Mesenchymal stem cell (in vitro differentiated cells and primary cell): ENCODE data around the gene SWSAP1.

Experiments used
- DNase-seq: peaks from one replicate; pipeline ENCODE4 v3.0.0-alpha.2; 2013
- H2AFZ ChIP-seq: one replicate; pipeline ENCODE4 v1.6.1; 2013; ENCODE audit warnings: low read depth, mild to moderate bottlenecking, control low read depth, inconsistent platforms, low read length, moderate library complexity
- H2AK5ac ChIP-seq: 2 replicates; pipeline ENCODE4 v1.6.1; 2013; ENCODE audit warnings: low read length, moderate library complexity, mild to moderate bottlenecking, inconsistent platforms; ENCODE audit not compliant: severe bottlenecking
- H2BK120ac ChIP-seq: one replicate; pipeline ENCODE4 v1.6.1; 2013; ENCODE audit warnings: low read depth, mild to moderate bottlenecking, inconsistent platforms, low read length, moderate library complexity
- H2BK12ac ChIP-seq, 2 experiments: one replicate each; pipeline ENCODE4 v1.6.1; 2013; ENCODE audit warnings: inconsistent platforms in 2 of 2, low read length in 2 of 2, mild to moderate bottlenecking in 2 of 2, moderate library complexity in 2 of 2, control low read depth in 1 of 2
- H2BK15ac ChIP-seq: one replicate; pipeline ENCODE4 v1.6.1; 2013; ENCODE audit warnings: mild to moderate bottlenecking, low read depth, inconsistent platforms; ENCODE audit not compliant: poor library complexity, severe bottlenecking
- H2BK5ac ChIP-seq: 2 replicates; pipeline ENCODE4 v1.6.1; 2013; ENCODE audit warnings: low read depth, mild to moderate bottlenecking, low read length, control low read depth, inconsistent platforms; ENCODE audit not compliant: poor library complexity, severe bottlenecking
- H3K14ac ChIP-seq, 2 experiments: one replicate each; pipeline ENCODE4 v1.6.1; 2013; ENCODE audit warnings: inconsistent platforms in 2 of 2, low read length in 2 of 2, control low read depth in 1 of 2, mild to moderate bottlenecking in 1 of 2, moderate library complexity in 1 of 2
- H3K18ac ChIP-seq, 2 experiments: one replicate each; pipeline ENCODE4 v1.6.1; 2013; ENCODE audit warnings: inconsistent platforms in 2 of 2, low read length in 2 of 2, control low read depth in 1 of 2, low read depth in 1 of 2, mild to moderate bottlenecking in 1 of 2
- H3K23ac ChIP-seq, 2 experiments: one replicate each; pipeline ENCODE4 v1.6.1; 2013; ENCODE audit warnings: inconsistent platforms in 2 of 2, low read length in 2 of 2, mild to moderate bottlenecking in 2 of 2, moderate library complexity in 2 of 2, control low read depth in 1 of 2
- H3K27ac ChIP-seq: 2 replicates; pipeline ENCODE4 v1.5.1; 2013; ENCODE audit warnings: mild to moderate bottlenecking, moderate library complexity, low read length, control low read depth, inconsistent platforms; ENCODE audit not compliant: poor library complexity, severe bottlenecking
- H3K27me3 ChIP-seq, 2 experiments: 2 replicates each; pipeline versions ENCODE4 v1.6.1 to v1.7.0; 2013; ENCODE audit warnings: low read length in 2 of 2, mild to moderate bottlenecking in 2 of 2, moderate library complexity in 2 of 2, control low read depth in 1 of 2, inconsistent platforms in 1 of 2; ENCODE audit not compliant: control insufficient read depth in 1 of 2, insufficient read depth in 1 of 2
- H3K36me3 ChIP-seq, 2 experiments: 2 replicates each; pipeline versions ENCODE4 v1.6.1 to v1.7.0; 2013; ENCODE audit warnings: low read length in 2 of 2, control low read depth in 1 of 2, inconsistent platforms in 1 of 2, low read depth in 1 of 2, mild to moderate bottlenecking in 1 of 2; ENCODE audit not compliant: insufficient read depth in 2 of 2, control insufficient read depth in 1 of 2
- H3K4ac ChIP-seq, 2 experiments: one replicate each; pipeline ENCODE4 v1.6.1; 2013; ENCODE audit warnings: inconsistent platforms in 2 of 2, low read length in 2 of 2, mild to moderate bottlenecking in 2 of 2, moderate library complexity in 2 of 2, control low read depth in 1 of 2, low read depth in 1 of 2
- H3K4me1 ChIP-seq: 2 replicates; pipeline ENCODE4 v1.6.1; 2013; ENCODE audit warnings: low read depth, low read length, control low read depth; ENCODE audit not compliant: control insufficient read depth, insufficient read depth
- H3K4me2 ChIP-seq: 2 replicates; pipeline ENCODE4 v1.6.1; 2013; ENCODE audit warnings: low read length, mild to moderate bottlenecking, inconsistent platforms; ENCODE audit not compliant: poor library complexity, severe bottlenecking
- H3K4me3 ChIP-seq, 2 experiments: 2 replicates each; pipeline versions ENCODE4 v1.5.1 to v1.7.0; 2013; ENCODE audit warnings: low read length in 2 of 2, mild to moderate bottlenecking in 2 of 2, control low read depth in 1 of 2, low read depth in 1 of 2; ENCODE audit not compliant: insufficient read depth in 1 of 2
- H3K79me1 ChIP-seq: replicated peaks from 2 replicates; pipeline ENCODE4 v1.6.1; 2013; ENCODE audit warnings: mild to moderate bottlenecking, control low read depth, low read length, inconsistent platforms; ENCODE audit not compliant: poor library complexity, severe bottlenecking
- H3K9ac ChIP-seq: 2 replicates; pipeline ENCODE4 v1.7.0; 2013; ENCODE audit warnings: mild to moderate bottlenecking, low read length, moderate library complexity
- H3K9me3 ChIP-seq: 2 replicates; pipeline ENCODE4 v1.7.0; 2013; ENCODE audit warnings: mild to moderate bottlenecking, low read length; ENCODE audit not compliant: control insufficient read depth
- H4K8ac ChIP-seq: one replicate; pipeline ENCODE4 v1.6.1; 2013; ENCODE audit warnings: inconsistent platforms, mild to moderate bottlenecking, low read length, moderate library complexity
- H4K91ac ChIP-seq: one replicate; pipeline ENCODE4 v1.6.1; 2013; ENCODE audit warnings: mild to moderate bottlenecking, low read length, inconsistent platforms
- WGBS: methylation state at CpG from one replicate; pipeline ENCODE4 v1.1.7; 2013; ENCODE audit warnings: mixed read lengths; 5-methylcytosine and 5-hydroxymethylcytosine counted together

The SWSAP1 gene

GRCh38 chr19:11365557-11366117 is 8.8 kb upstream of the SWSAP1 start:
- H3K79me1 ChIP-seq, result no peaks in the 10 kb centered on the region
- 87% methylated on average over 7 of the region's 7 CpGs for WGBS

GRCh38 chr19:11367528-11367927 is 6.9 kb upstream of the SWSAP1 start:
- H3K9me3 ChIP-seq, result no peaks in the 10 kb centered on the region
- no peak overlapping the region for H3K18ac ChIP-seq
- H2AK5ac ChIP-seq, result no peak overlapping the region
- H2BK120ac ChIP-seq, result no peak overlapping the region
- no peak overlapping the region for H2BK15ac ChIP-seq
- H2BK5ac ChIP-seq, result no peak overlapping the region
- 90% methylated on average over 2 of the region's 2 CpGs for WGBS
- no peak overlapping the region for H3K4me3 ChIP-seq
- H2BK12ac ChIP-seq, result no peak overlapping the region
- H3K36me3 ChIP-seq, result peaks cover 30 to 32% of the 10 kb centered on the region in 2 experiments
- no peak for DNase-seq
- H4K91ac ChIP-seq, result no peak overlapping the region
- no peaks in the 10 kb centered on the region for H3K27me3 ChIP-seq
- H3K9ac ChIP-seq, result no peak overlapping the region
- no peak overlapping the region for H4K8ac ChIP-seq
- no peak overlapping the region for H3K4me2 ChIP-seq
- H3K4me1 ChIP-seq, result peaks cover 2% of the 10 kb centered on the region
- no peak overlapping the region for H3K27ac ChIP-seq
- no peak overlapping the region for H3K14ac ChIP-seq
- no peaks in the 10 kb centered on the region for H3K79me1 ChIP-seq
- H2AFZ ChIP-seq, result no peak overlapping the region
- H3K4ac ChIP-seq, result no peak overlapping the region
- H3K23ac ChIP-seq, result no peak overlapping the region

More at GRCh38 chr19:11365557-11366117, 8.8 kb upstream of the SWSAP1 start:
- H2BK12ac ChIP-seq, result no peak overlapping the region
- peaks cover 9% of the 10 kb centered on the region for H3K4me1 ChIP-seq
- peaks cover 0 to 17% of the 10 kb centered on the region in 2 experiments for H3K27me3 ChIP-seq
- H3K9me3 ChIP-seq, result no peaks in the 10 kb centered on the region
- no peak overlapping the region for H3K23ac ChIP-seq
- H2BK15ac ChIP-seq, result no peak overlapping the region
- DNase-seq, result no peak
- H3K4me3 ChIP-seq, result no peak overlapping the region
- no peak overlapping the region for H3K9ac ChIP-seq
- no peak overlapping the region for H2AK5ac ChIP-seq
- H4K91ac ChIP-seq, result no peak overlapping the region
- no peak overlapping the region for H3K4ac ChIP-seq
- no peak overlapping the region for H3K4me2 ChIP-seq
- peaks cover 49 to 51% of the 10 kb centered on the region in 2 experiments for H3K36me3 ChIP-seq
- H3K18ac ChIP-seq, result no peak overlapping the region
- no peak overlapping the region for H4K8ac ChIP-seq
- H3K14ac ChIP-seq, result no peak overlapping the region
- no peak overlapping the region for H2BK120ac ChIP-seq
- no peak overlapping the region for H2BK5ac ChIP-seq
- H3K27ac ChIP-seq, result no peak overlapping the region
- no peak overlapping the region for H2AFZ ChIP-seq

GRCh38 chr19:11370744-11371143 is 3.7 kb upstream of the SWSAP1 start:
- no peak overlapping the region for H3K23ac ChIP-seq

GRCh38 chr19:11373166-11373884 is 1.1 kb upstream of the SWSAP1 start:
- H3K9me3 ChIP-seq, result no peaks in the 10 kb centered on the region
- no peak overlapping the region for H2BK120ac ChIP-seq
- H3K36me3 ChIP-seq, result peaks cover 0 to 3% of the 10 kb centered on the region in 2 experiments
- H3K4me1 ChIP-seq, result peaks cover 23% of the 10 kb centered on the region
- no peak overlapping the region for H2AK5ac ChIP-seq
- no peak overlapping the region for H3K9ac ChIP-seq
- H3K4ac ChIP-seq, result no peak overlapping the region
- H3K23ac ChIP-seq, result no peak overlapping the region
- H2AFZ ChIP-seq, result no peak overlapping the region
- H3K18ac ChIP-seq, result no peak overlapping the region
- 59% methylated on average over 9 of the region's 10 CpGs for WGBS
- no peak overlapping the region for H4K8ac ChIP-seq
- no peaks in the 10 kb centered on the region for H3K27me3 ChIP-seq
- H3K79me1 ChIP-seq, result peaks cover 7% of the 10 kb centered on the region
- peak; percentile 32 for DNase-seq
- H3K27ac ChIP-seq, result no peak overlapping the region
- H4K91ac ChIP-seq, result no peak overlapping the region
- peak overlapping the region in 1 of 2 experiments; percentile 71 for H2BK12ac ChIP-seq
- no peak overlapping the region for H3K4me2 ChIP-seq
- peak overlapping the region in 1 of 2 experiments; percentile 2 for H3K14ac ChIP-seq
- H2BK5ac ChIP-seq, result no peak overlapping the region
- peak overlapping the region in 1 of 2 experiments; percentile 79 for H3K4me3 ChIP-seq
- H2BK15ac ChIP-seq, result no peak overlapping the region

More at GRCh38 chr19:11370744-11371143, 3.7 kb upstream of the SWSAP1 start:
- Histone ChIP-seq H3K18ac (no peak overlapping the region), H2BK5ac (no peak overlapping the region), H2AFZ (no peak overlapping the region), H3K9ac (no peak overlapping the region), H3K27me3 (no peaks in the 10 kb centered on the region), H4K8ac (no peak overlapping the region), H3K4ac (no peak overlapping the region), H3K9me3 (no peaks in the 10 kb centered on the region), H3K4me2 (no peak overlapping the region), H2BK12ac (no peak overlapping the region), H3K79me1 (peaks cover 5% of the 10 kb centered on the region), H4K91ac (no peak overlapping the region), H3K4me1 (peaks cover 9% of the 10 kb centered on the region), H3K4me3 (no peak overlapping the region), H3K36me3 (peaks cover 6 to 8% of the 10 kb centered on the region in 2 experiments), H3K27ac (no peak overlapping the region), H2AK5ac (no peak overlapping the region), H2BK120ac (no peak overlapping the region), H2BK15ac (no peak overlapping the region), H3K14ac (no peak overlapping the region)
- no peak for DNase-seq
- WGBS, result 83% methylated on average over 2 of the region's 2 CpGs
